ENCODE measurements around the gene ATOH8.

The ATOH8 gene

DNA sequence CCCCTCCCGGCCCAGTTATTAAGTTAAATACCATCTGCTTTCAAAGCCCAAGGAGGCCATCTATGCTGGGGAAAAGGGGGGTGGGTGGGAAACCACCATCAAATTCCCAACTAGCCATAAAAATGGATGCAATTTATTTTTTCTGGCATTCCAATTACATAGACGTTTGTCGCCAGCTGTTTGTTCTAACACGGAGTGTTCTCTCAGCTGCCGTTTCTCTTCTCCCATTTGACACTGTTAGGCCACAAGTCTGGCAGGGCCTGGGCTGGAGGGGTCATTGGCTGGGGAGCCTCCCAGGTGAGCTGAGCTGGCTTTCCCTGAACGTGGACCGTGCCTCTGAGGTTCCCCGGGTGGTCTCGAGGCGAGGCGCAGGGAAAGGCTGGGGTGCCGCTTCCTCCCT is 16.6 kb downstream of the ATOH8 start:
- DNase-seq (ENCODE audit: low read depth, low spot score) = no peak

- DNase-seq (ENCODE audit: low read depth, low spot score) = no peak
These were observed 17.1 kb downstream of the ATOH8 start for GRCh38 chr2:85770786-85771409.

- no peak for DNase-seq (ENCODE audit: low read depth, low spot score)
These were observed 17.7 kb downstream of the ATOH8 start for GRCh38 chr2:85771486-85771885.

- no peak for DNase-seq (ENCODE audit: low read depth, low spot score)
These were observed 18.4 kb downstream of the ATOH8 start for GRCh38 chr2:85772019-85772745.

DNA sequence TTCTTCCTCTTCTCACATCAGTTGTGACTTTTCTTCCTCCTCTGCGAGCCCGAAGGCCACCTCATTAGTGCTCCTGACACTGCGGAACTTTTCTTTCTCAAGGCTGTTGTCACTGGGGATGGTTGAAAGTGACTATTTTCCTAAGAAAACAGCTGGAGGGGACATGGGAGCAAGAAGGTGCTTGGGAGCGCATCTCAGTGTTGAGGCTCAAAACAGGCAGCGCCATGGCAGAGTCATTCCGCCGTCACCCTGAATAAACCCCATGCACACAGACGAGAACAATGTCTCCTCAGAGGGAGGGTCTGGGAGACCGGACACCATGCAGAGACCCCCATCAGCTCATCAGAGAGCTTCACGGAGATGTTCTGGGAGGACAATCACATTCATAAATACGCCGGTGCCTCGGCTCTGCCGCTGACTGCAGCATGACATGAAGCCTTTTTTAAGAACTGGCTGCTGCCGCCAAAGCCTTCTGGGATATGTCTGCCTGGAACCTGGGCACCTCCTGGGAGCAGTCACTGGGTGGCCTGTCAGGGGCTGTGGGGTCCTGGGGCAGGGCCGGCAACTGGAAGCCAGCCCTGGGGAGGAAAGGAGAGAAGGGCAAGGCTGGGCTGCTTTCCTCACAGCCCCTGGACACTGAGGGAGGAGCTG is 19.2 kb downstream of the ATOH8 start:
- no peak for DNase-seq (ENCODE audit: low read depth, low spot score)

DNA sequence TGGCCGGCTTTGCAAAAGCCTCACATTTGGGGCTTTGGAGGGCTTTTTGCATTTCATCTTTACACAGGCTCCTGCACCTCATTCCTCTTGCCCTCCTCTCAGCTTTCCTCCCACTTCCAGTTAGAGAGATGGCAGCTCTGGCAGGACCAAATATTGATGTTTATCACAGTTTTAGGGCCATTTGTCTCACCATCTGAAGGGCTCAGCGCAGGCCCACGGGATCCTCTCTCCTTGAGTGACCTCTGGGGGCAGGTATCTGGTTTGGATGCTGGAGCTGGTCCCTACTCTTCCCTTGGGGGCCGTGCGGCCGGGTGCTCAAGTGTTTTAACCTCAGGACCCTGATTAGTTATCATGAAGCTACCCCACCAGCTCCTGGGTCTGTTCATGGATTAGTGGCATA is 19.9 kb downstream of the ATOH8 start:
- no peak for DNase-seq (ENCODE audit: low read depth, low spot score)

DNA sequence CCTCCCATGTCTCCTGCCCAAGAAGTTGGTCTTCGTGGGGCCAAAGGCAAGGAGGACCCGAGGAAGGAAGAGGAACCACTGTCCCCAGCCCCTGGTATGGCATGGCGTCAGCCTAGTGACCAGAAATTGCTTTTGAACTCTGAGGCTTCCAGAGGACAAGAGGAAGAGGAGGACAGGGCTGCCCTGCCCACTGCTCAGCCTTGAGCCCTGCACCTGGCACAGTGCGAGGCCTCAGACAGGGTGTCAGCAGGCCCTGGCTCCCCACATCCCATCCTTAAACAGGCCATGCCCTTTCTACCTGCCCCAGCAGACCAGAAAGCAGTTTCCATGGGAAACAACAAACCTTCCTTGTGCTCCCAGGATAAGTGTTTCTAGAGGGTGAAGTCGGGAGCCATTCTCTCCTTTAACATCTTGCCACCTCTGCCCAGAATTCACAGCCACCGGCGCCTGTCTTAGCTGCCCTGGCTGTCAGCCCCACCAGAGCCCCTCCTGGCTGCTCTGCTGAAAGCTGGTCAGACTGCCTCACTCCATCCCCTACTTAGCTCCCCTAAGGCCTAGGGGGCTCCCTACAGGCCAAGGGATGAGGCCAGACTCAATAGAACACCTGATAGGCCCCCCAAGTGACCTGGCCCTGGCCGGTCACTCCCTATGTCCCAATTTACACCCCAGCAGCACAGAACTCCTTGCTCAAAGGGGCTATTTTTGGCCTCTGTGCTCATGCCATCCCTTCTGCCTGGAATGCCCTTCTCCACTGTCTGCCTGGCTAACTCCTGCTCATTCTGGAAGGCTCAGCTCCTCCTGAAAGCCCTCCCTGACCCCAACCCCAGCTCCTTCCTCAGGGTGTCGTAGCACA is 20.6 kb downstream of the ATOH8 start:
- DNase-seq (ENCODE audit: low read depth, low spot score) = no peak

DNA sequence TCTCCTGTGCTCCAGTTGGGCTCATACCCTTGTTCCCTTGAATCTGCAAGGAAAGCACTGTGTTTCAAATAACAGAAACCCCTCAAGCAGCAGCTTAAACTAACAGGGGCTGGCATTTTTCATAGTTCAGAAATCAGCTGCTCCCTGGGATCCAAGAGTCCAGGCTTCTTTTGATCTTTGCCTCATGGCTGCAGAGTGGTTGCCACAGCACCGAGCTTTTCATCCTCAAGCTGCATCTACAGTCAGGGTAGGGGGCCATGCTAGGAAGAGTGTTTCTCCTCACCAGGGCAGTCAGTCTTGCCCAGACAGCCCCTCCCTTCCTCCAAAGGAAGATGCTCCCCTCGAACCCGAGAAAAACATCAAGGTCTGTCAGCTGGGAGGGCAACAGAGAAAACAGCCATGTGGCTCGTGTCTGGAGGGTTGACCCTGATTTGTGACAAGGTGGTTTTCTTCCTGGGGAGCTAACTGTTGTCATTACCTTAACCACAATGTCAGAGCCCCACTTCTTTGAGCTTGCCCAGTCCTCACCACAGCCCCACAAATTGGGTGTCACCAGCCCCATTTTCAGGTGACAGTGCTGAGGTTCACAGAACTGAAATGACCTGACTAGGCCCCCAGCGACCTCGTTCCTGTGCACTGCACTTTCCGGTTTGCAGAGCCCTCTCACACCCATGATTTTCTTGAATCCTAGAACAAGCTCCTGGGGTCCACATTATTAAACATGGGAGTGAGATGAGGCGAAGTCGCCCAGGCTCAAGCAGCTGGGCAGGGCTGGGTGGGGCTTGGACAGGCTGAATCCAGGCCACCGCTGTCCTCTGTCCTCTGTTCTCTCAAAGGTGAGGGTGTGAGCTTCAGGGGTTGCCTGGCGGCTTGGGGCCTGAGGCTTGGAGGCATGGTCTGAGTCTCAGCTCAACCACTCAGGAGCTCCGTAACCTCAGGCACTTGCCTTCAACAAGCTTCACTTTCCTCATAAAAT is 21.9 kb downstream of the ATOH8 start:
- no peak for DNase-seq (ENCODE audit: low read depth, low spot score)

DNA sequence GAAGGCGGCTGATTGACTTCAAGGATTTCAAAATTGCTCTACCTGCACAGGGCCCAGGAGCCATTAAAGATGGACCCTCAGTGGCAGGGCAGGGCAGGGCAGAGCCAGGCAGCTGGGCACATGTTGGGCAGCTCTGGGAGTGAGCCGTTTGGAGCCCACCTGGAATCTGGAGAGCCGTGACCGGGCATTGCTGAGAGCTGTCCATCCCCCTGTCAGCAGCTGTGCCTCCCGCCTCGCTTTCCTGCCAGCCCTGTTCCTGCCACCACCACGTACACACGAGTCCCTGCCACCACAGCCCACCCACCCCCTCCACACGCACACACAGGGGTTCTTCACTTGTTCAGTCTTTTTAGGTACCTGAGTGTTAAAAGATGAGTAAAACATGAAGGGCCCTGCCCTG is 22.9 kb downstream of the ATOH8 start:
- no peak for DNase-seq (ENCODE audit: low read depth, low spot score)

DNA sequence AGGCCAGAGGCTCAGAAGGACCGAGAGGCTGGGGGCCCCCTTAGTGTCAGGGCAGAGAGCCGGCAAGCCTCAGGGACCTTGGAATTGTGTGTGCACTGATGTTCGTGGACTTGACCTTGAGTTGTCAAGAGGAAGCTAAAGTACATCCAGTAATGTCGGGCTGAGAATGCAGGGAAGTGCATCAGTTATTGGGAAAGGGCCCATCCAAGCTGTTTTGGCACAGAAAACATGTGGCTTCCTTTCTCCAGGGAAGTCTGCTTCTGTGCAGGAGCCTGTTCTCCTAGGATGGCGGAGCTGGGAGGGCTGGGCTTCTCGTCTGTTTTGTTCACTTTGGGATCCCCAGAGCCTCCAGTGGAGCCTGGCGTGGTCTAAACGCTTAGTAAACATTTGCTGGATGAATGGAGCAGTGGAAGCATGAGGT is 23.7 kb downstream of the ATOH8 start:
- DNase-seq (ENCODE audit: low read depth, low spot score) = no peak

GRCh38 chr2:85778646-85779379 is 25.0 kb downstream of the ATOH8 start:
- DNase-seq (ENCODE audit: low read depth, low spot score) = no peak

DNA sequence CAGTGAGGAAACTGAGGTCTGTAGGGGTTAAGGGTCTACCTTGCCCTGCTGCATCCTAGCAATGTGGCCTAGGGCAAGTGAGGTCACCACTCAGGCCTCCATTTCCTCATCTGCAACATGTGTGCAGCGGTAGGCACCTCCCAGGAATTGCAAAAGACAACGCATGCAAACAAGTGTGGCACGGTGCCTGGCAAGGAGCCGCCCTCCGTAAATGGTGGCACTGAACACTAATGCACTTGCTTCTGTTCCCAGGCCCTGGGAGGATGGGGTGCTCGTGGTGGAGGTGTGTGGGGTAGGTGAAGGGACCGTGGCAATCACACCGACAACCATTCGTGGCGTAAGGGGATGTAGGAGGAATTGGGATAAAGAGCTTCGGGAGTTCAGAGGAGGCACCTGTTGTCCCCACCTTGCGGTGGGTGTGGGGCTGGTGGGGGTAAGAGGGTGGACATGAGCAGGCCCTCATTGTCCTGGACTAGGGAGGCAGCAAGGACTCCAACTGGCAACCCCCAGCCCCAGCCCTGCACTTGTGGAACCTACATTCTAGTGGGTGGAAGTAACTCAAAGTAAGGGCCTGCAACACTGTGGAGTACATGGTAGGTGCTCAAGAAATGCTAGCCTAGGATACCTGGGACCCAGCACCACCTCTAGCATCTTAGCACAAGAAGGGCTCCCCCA is 26.0 kb downstream of the ATOH8 start:
- no peak for DNase-seq (ENCODE audit: low read depth, low spot score)

DNA sequence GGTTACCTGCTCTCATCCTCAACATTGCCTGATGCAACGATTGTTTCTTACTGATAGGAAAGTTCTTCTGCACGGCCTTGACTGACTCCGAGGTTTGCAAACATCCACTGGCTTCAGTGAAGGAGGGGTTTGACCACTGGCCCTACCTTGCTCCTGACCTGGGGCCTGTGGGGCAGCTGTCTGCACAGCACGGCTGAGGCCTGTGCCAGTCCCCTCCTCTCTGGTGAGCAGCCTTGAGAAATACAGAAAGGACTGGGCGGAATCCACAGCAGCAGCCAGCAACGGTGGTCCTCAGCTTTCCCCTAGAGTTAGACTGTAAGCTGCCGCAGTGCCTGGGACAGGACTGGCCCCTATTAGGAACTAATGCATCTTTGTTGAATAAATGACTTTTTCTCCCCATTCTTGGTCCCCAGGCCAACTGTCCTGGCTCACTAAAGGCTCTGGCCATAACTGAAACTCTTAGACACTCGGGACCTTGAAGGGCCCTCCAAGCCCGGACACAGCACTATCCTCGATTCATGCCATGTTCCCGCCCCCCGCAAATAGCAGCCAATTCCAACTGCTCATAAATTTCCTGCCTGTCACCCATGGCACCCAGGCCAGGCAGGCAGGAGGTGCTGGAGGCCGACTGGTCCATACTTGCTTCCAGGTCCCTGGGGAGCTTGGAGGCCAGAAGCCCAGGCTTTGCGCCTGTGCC is 26.7 kb downstream of the ATOH8 start:
- DNase-seq (ENCODE audit: low read depth, low spot score) = no peak

DNA sequence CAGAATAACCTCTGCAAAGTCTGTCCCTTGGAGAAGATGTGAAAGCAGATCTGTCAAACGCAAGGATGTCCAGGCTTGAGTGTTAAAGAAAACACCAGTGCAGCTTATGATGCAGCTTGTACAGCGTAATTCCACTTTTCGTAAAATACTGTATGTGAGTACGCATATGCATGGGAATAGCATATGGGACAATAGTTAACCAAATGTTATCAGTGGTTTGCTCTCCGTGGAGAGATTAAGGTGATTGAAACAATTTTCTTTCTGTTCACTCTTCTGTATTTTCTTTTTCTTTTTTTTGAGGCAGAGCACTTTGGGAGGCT is 27.2 kb downstream of the ATOH8 start:
- no peak for DNase-seq (ENCODE audit: low read depth, low spot score)

DNA sequence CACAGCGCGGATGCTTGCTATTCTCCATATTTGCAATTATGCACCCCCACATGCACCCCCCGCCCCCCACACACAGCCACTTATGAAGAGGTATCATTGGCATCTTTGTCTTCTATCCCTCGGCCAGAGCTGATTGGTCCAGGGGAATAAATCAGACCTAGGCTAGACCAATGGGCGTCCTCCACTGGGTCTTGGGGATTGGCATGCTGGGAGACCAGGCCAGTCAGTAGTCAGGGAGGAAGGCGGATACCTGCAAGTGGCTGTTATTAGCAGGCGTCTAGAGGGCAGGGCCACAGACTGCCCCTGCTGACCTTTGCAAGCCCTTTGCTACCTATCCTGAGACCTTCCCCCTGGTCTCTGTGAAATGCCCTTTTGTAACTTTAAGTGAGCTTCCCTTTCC is 30.0 kb downstream of the ATOH8 start:
- no peak for DNase-seq (ENCODE audit: low read depth, low spot score)

DNA sequence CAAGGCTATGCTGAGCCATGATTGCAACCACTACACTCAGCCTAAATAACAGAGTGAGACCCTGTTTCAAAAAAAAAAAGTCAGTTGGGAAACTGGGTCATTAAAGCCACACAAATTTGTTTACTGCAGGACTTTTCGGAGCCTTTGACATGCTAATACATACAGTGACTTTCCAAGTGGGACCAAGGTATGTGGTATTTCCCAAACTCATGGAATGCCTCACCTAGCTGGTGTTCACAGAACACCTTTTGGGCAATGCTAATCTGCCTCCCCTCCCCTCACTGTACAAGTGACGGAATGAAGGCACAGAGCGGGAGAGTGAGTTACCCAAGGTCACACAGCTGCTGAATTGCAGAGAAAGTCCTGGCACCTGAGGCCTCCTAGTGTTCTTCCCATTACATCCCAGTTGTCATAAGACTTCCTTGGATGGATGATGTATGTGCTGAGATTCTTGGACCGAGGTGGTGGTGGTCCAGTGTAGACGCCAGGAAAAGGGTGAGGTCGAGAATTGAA is 30.7 kb downstream of the ATOH8 start:
- DNase-seq (ENCODE audit: low read depth, low spot score) = no peak

GRCh38 chr2:85785027-85785822 is 31.4 kb downstream of the ATOH8 start:
- no peak for DNase-seq (ENCODE audit: low read depth, low spot score)

DNA sequence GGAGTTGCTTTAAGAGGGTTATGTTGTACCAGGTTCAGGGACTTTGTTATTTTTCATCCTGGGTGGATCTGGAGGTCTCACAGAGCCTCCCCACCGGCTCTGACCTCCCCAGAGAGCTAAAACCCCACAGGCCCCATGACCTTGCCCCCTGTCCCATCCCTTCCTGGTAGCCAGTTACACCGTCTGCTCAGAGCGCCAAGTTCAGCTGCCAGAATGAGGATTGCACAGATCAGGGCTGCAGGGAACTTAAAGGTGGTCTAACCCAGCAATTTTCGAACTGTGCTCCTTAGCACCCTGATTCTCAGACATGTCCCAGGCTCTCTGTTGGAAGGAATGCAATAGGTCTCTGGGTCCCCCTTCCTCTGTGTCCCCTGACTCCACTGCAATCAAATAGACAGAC is 32.1 kb downstream of the ATOH8 start:
- no peak for DNase-seq (ENCODE audit: low read depth, low spot score)
